ENCODE results near the gene VSTM4. TPM values are rescaled to one million over a fixed set of nuclear protein-coding genes. Genes with fewer than 3 reads are reported as not detected.

Gene VSTM4
- total and polyA plus RNA-seq, 12 donors = 15.1 to 136 (median 60.3) TPM

DNA sequence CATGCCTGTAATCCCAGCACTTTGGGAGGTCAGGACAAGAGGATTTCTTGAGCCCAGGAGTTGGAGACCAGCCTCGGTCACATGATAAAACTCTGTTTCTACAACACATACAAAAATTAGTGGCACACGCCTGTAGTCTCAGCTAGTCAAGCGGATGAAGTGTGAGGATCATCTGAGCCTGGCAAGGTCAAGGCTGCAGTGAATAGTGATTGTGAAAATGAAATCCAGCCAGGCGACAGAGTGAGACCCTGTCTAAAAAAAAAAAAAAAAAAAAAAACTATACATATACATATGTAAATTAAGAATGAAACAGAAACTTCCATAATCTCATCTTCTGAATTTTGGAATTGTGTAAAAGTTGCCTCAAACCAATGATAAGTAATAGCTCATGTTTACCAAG is 36.7 kb upstream of the VSTM4 start:
- DNase-seq = no peak
- no peak overlapping the region for H3K4me3 ChIP-seq
- 61 to 76% (median 75%) methylated on average over 4 of the region's 4 CpGs for WGBS, 4 donors
- no peaks in the 10 kb centered on the region for H3K4me1 ChIP-seq (replicated peaks in 1 of 2)
- no peak overlapping the region for H3K27ac ChIP-seq
- no peaks in the 10 kb centered on the region for H3K27me3 ChIP-seq
- intact Hi-C loops (cut with DNase I) = no loop called here
- no peaks in the 10 kb centered on the region for H3K36me3 ChIP-seq (replicated peaks in 1 of 2)
- TF ChIP-seq POLR2A (IDR thresholded peaks at IDR 0.05) = no peak
- TF ChIP-seq, protein P1, sequence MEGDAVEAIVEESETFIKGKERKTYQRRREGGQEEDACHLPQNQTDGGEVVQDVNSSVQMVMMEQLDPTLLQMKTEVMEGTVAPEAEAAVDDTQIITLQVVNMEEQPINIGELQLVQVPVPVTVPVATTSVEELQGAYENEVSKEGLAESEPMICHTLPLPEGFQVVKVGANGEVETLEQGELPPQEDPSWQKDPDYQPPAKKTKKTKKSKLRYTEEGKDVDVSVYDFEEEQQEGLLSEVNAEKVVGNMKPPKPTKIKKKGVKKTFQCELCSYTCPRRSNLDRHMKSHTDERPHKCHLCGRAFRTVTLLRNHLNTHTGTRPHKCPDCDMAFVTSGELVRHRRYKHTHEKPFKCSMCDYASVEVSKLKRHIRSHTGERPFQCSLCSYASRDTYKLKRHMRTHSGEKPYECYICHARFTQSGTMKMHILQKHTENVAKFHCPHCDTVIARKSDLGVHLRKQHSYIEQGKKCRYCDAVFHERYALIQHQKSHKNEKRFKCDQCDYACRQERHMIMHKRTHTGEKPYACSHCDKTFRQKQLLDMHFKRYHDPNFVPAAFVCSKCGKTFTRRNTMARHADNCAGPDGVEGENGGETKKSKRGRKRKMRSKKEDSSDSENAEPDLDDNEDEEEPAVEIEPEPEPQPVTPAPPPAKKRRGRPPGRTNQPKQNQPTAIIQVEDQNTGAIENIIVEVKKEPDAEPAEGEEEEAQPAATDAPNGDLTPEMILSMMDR (IDR thresholded peaks at IDR 0.05) = no peak
- H3K9me3 ChIP-seq (replicated peaks in 1 of 3) = no peaks in the 10 kb centered on the region

DNA sequence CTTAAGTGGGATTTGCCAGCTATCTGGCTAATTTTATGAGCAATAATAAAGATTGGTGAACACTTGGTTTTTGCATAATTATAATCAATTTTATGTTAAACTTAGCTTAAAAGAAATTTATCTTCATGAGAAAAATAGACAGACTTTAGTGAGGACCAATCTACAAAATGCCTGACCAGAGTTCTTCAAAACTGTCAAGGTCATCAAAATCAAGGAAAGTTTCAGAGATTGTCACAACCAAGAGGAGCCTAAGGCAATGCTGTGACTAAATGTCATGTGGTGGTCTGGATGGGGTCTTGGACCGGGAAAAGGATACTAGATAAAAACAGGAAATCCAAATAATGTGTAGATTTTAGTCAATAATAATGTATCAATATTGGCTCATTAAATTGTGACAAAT is 36.2 kb upstream of the VSTM4 start:
- Histone ChIP-seq H3K9me3 (replicated peaks in 1 of 3) (no peaks in the 10 kb centered on the region), H3K4me3 (no peak overlapping the region), H3K36me3 (replicated peaks in 1 of 2) (no peaks in the 10 kb centered on the region), H3K27ac (no peak overlapping the region), H3K27me3 (no peaks in the 10 kb centered on the region), H3K4me1 (replicated peaks in 1 of 2) (no peaks in the 10 kb centered on the region)
- 76 to 90% (median 83%) methylated on average over 1 of the region's 1 CpG for WGBS, 4 donors
- no peak for TF ChIP-seq POLR2A (IDR thresholded peaks at IDR 0.05)
- intact Hi-C loops (cut with DNase I) = no loop called here
- no peak for DNase-seq

DNA sequence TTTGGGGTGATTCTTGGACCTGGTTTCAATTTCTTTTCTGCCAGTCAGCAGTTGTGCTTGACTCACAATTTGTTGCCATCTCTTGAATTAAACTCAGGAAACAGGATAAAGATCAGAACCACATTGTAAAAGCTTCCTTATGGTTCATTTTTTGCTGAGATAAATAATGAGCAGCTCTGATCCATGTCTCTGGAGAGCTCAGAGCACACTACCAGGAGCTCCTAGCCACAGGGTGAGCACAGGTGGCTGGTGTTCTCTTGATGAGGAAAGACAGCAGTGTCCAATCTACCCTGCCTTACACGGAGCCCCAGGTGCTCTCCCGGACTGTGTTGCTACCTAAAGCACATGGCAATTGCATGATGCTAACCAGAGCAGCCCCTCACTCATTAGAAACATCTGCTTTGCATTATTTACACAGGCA is 35.7 kb upstream of the VSTM4 start:
- H3K9me3 ChIP-seq (replicated peaks in 1 of 3) = no peaks in the 10 kb centered on the region
- no peaks in the 10 kb centered on the region for H3K4me1 ChIP-seq (replicated peaks in 1 of 2)
- no peak overlapping the region for H3K27ac ChIP-seq
- intact Hi-C loops (cut with DNase I) = no loop called here
- WGBS, 4 donors = 56 to 69% (median 60%) methylated on average over 2 of the region's 2 CpGs
- TF ChIP-seq, protein P1 (IDR thresholded peaks at IDR 0.05) = no peak
- no peak for TF ChIP-seq POLR2A (IDR thresholded peaks at IDR 0.05)
- H3K27me3 ChIP-seq = no peaks in the 10 kb centered on the region
- H3K36me3 ChIP-seq (replicated peaks in 1 of 2) = no peaks in the 10 kb centered on the region
- no peak overlapping the region for H3K4me3 ChIP-seq
- no peak for DNase-seq

DNA sequence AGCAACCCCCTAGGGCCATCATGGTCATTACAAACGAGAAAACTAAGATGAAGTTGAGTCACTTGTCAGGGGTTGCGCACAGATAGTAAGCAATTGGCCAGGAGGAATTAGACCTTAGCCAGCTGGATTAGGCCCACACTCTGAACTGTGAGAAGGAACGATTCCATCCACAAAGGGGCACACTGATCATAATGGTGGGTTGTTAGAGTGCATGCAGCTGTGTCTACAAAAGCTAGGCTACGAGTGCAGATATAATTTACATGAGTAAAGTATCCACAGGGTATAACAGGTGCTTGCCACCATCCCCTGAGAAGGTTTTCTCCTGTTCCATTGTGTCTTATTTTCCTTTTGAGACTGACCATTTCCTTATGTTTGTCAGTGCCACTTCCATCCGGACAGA is 35.1 kb upstream of the VSTM4 start:
- Histone ChIP-seq H3K36me3 (replicated peaks in 1 of 2) (no peaks in the 10 kb centered on the region), H3K4me3 (no peak overlapping the region), H3K4me1 (replicated peaks in 1 of 2) (no peaks in the 10 kb centered on the region), H3K27me3 (no peaks in the 10 kb centered on the region), H3K9me3 (replicated peaks in 1 of 3) (no peaks in the 10 kb centered on the region), H3K27ac (no peak overlapping the region)
- WGBS, 4 donors = 66 to 77% (median 75%) methylated on average over 5 of the region's 5 CpGs
- intact Hi-C loops (cut with DNase I) = no loop called here
- DNase-seq = peak in 1 of 7 donors; percentile 6
- no peak for TF ChIP-seq POLR2A (IDR thresholded peaks at IDR 0.05)
- TF ChIP-seq, protein P1 (IDR thresholded peaks at IDR 0.05) = no peak

GRCh38 chr10:49149881-49150280 is 34.6 kb upstream of the VSTM4 start:
- Histone ChIP-seq H3K27ac (no peak overlapping the region), H3K4me3 (no peak overlapping the region), H3K4me1 (replicated peaks in 1 of 2) (no peaks in the 10 kb centered on the region), H3K36me3 (replicated peaks in 1 of 2) (no peaks in the 10 kb centered on the region), H3K27me3 (no peaks in the 10 kb centered on the region), H3K9me3 (replicated peaks in 1 of 3) (no peaks in the 10 kb centered on the region)
- intact Hi-C loops (cut with DNase I) = no loop called here
- TF ChIP-seq, protein P1 (IDR thresholded peaks at IDR 0.05) = no peak
- 91 to 94% (median 93%) methylated on average over 3 of the region's 3 CpGs for WGBS, 4 donors
- peak in 1 of 7 donors; percentile 11 for DNase-seq

All from adrenal gland (tissue), 12 donors.